H9 (cell line): ENCODE results near the gene TGFBR1. TPM values are rescaled to one million over a fixed set of nuclear protein-coding genes. Genes with fewer than 3 reads are reported as not detected.
A peak's percentile ranks its signal among the peaks of the same experiment; 100 is the strongest.

Experiments
- DNase-seq: peaks from one replicate; pipeline ENCODE4 v3.0.0-alpha.2; 2017
- H2AFZ ChIP-seq: one replicate; pipeline ENCODE4 v1.6.1; 2013; ENCODE audit warnings: mild to moderate bottlenecking, low read length, control low read depth, moderate library complexity
- H2AK5ac ChIP-seq: 2 replicates; pipeline ENCODE4 v1.6.1; 2013; ENCODE audit warnings: low read length, control low read depth, mixed read lengths; ENCODE audit not compliant: insufficient read length
- H2BK120ac ChIP-seq: one replicate; pipeline ENCODE4 v1.6.1; 2013; ENCODE audit warnings: low read depth, mild to moderate bottlenecking, low read length, control low read depth, inconsistent platforms; ENCODE audit not compliant: poor library complexity, severe bottlenecking
- H2BK12ac ChIP-seq: 2 replicates; pipeline ENCODE4 v1.6.1; 2013; ENCODE audit warnings: low read length, control low read depth, mixed read lengths, low read depth; ENCODE audit not compliant: insufficient read length
- H2BK15ac ChIP-seq: 2 replicates; pipeline ENCODE4 v1.6.1; 2013; ENCODE audit warnings: low read depth, low read length, control low read depth
- H2BK20ac ChIP-seq: one replicate; pipeline ENCODE4 v1.6.1; 2013; ENCODE audit warnings: low read depth, mild to moderate bottlenecking, low read length, control low read depth, inconsistent platforms; ENCODE audit not compliant: poor library complexity, severe bottlenecking
- H2BK5ac ChIP-seq: 2 replicates; pipeline ENCODE4 v1.6.1; 2013; ENCODE audit warnings: low read length, control low read depth, mixed read lengths; ENCODE audit not compliant: insufficient read length
- H3K14ac ChIP-seq: 2 replicates; pipeline ENCODE4 v1.6.1; 2013; ENCODE audit warnings: low read length, control low read depth; ENCODE audit not compliant: insufficient read depth
- H3K18ac ChIP-seq: 2 replicates; pipeline ENCODE4 v1.6.1; 2013; ENCODE audit warnings: low read depth, mild to moderate bottlenecking, mixed read lengths, low read length, control low read depth; ENCODE audit not compliant: insufficient read length
- H3K23ac ChIP-seq: 2 replicates; pipeline ENCODE4 v1.6.1; 2013; ENCODE audit warnings: low read length, control low read depth, mixed read lengths, low read depth; ENCODE audit not compliant: insufficient read length
- H3K23me2 ChIP-seq: 2 replicates; pipeline ENCODE4 v1.6.1; 2013; ENCODE audit warnings: low read depth, mild to moderate bottlenecking, mixed read lengths, low read length, control low read depth; ENCODE audit not compliant: insufficient read length, poor library complexity, severe bottlenecking
- H3K27ac ChIP-seq: 2 replicates; pipeline ENCODE4 v1.5.1; 2013; ENCODE audit warnings: low read length, control low read depth, mixed read lengths, low read depth; ENCODE audit not compliant: insufficient read length
- H3K27me3 ChIP-seq: 2 replicates; pipeline ENCODE4 v1.6.1; 2013; ENCODE audit warnings: low read length, control low read depth, inconsistent platforms; ENCODE audit not compliant: insufficient read depth
- H3K4ac ChIP-seq: 2 replicates; pipeline ENCODE4 v1.6.1; 2013; ENCODE audit warnings: low read depth, mild to moderate bottlenecking, control low read depth, inconsistent platforms, low read length, moderate library complexity
- H3K4me1 ChIP-seq: 2 replicates; pipeline ENCODE4 v1.6.1; 2013; ENCODE audit warnings: low read length, control low read depth, inconsistent platforms; ENCODE audit not compliant: insufficient read depth
- H3K4me2 ChIP-seq: 2 replicates; pipeline ENCODE4 v1.6.1; 2013; ENCODE audit warnings: low read length, control low read depth, mixed read lengths; ENCODE audit not compliant: insufficient read length, insufficient read depth
- H3K56ac ChIP-seq: 2 replicates; pipeline ENCODE4 v1.6.1; 2013; ENCODE audit warnings: low read depth, mild to moderate bottlenecking, mixed read lengths, low read length, control low read depth; ENCODE audit not compliant: insufficient read length
- H3K79me1 ChIP-seq: 2 replicates; pipeline ENCODE4 v1.6.1; 2013; ENCODE audit warnings: low read depth, mild to moderate bottlenecking, moderate library complexity, low read length, control low read depth, inconsistent platforms; ENCODE audit not compliant: insufficient read depth, poor library complexity, severe bottlenecking
- H3K79me2 ChIP-seq: 2 replicates; pipeline ENCODE4 v1.6.1; 2013; ENCODE audit warnings: low read length, control low read depth, inconsistent platforms; ENCODE audit not compliant: insufficient read depth
- H3K9ac ChIP-seq: 2 replicates; pipeline ENCODE4 v1.6.1; 2013; ENCODE audit warnings: low read length, control low read depth, mixed read lengths; ENCODE audit not compliant: insufficient read length; ENCODE audit errors: extremely low read depth
- H3K9me3 ChIP-seq: one replicate; pipeline ENCODE4 v1.6.1; 2013; ENCODE audit warnings: low read depth, low read length, inconsistent platforms; ENCODE audit not compliant: control insufficient read depth
- H3T11ph ChIP-seq: one replicate; pipeline ENCODE4 v1.6.1; 2013; ENCODE audit warnings: mild to moderate bottlenecking, low read length, control low read depth, inconsistent platforms
- H4K20me1 ChIP-seq: one replicate; pipeline ENCODE4 v1.6.1; 2013; ENCODE audit not compliant: control insufficient read depth, insufficient read length, insufficient read depth
- H4K5ac ChIP-seq: 2 replicates; pipeline ENCODE4 v1.6.1; 2013; ENCODE audit warnings: low read depth, mild to moderate bottlenecking, mixed read lengths, low read length, control low read depth; ENCODE audit not compliant: insufficient read length
- H4K8ac ChIP-seq: replicated peaks from 2 replicates; pipeline ENCODE4 v1.6.1; 2013; ENCODE audit warnings: low read length, control low read depth, mixed read lengths, low read depth; ENCODE audit not compliant: insufficient read length
- H4K91ac ChIP-seq: 2 replicates; pipeline ENCODE4 v1.6.1; 2013; ENCODE audit warnings: low read depth, mild to moderate bottlenecking, moderate library complexity, mixed read lengths, low read length, control low read depth; ENCODE audit not compliant: insufficient read length
- H3K27ac Mint-ChIP-seq, 3 experiments: 2 replicates in 2 of 3; 3 replicates in 1 of 3; pipeline ENCODE4 v1.8.0; 2020 to 2021; ENCODE audit warnings: mixed read lengths in 3 of 3, mild to moderate bottlenecking in 1 of 3, moderate library complexity in 1 of 3
- H3K27me3 Mint-ChIP-seq: 2 replicates; pipeline ENCODE4 v1.8.0; 2021; ENCODE audit warnings: low read depth, mild to moderate bottlenecking, moderate library complexity, mixed read lengths
- H3K36me3 Mint-ChIP-seq, 3 experiments: 2 replicates in 2 of 3; 3 replicates in 1 of 3; pipeline ENCODE4 v1.8.0; 2020 to 2021; ENCODE audit warnings: low read depth in 3 of 3, mixed read lengths in 3 of 3; ENCODE audit not compliant: insufficient read depth in 1 of 3
- H3K4me1 Mint-ChIP-seq, 2 experiments: 2 replicates each; pipeline ENCODE4 v1.8.0; 2020; ENCODE audit warnings: mixed read lengths in 2 of 2
- H3K4me3 Mint-ChIP-seq, 2 experiments: 2 replicates in 1 of 2; 3 replicates in 1 of 2; pipeline ENCODE4 v1.8.0; 2020 to 2021; ENCODE audit warnings: mild to moderate bottlenecking in 2 of 2, mixed read lengths in 2 of 2, moderate library complexity in 1 of 2
- H3K9me3 Mint-ChIP-seq, 2 experiments: 2 replicates in 1 of 2; 3 replicates in 1 of 2; pipeline ENCODE4 v1.8.0; 2020; ENCODE audit warnings: mild to moderate bottlenecking in 2 of 2, mixed read lengths in 2 of 2, moderate library complexity in 1 of 2
- WGBS: extraction: QIAGEN DNeasy Blood & Tissue Kit; methylation state at CpG from one replicate; pipeline ENCODE4 v1.1.7; 2013; ENCODE audit warnings: missing lambda C conversion rate, low lambda C conversion rate, mixed read lengths; ENCODE audit not compliant: insufficient read length; ENCODE audit errors: extremely low coverage; 5-methylcytosine and 5-hydroxymethylcytosine counted together
- total RNA-seq: library from RNA; stranded (reverse); gene quantifications from 2 replicates; pipeline ENCODE4 v1.2.1, GENCODE V29; 2021
- TF ChIP-seq, protein P1 (sequence below): fragments of 200-600 bp; sonication (generic); conservative IDR thresholded peaks from 3 replicates; pipeline ENCODE4 v1.8.0; 2021; ENCODE audit warnings: antibody characterized with exemption, mild to moderate bottlenecking

The TGFBR1 gene
- total RNA-seq, 1 experiment from 2014 or later, result 59.3 TPM

DNA sequence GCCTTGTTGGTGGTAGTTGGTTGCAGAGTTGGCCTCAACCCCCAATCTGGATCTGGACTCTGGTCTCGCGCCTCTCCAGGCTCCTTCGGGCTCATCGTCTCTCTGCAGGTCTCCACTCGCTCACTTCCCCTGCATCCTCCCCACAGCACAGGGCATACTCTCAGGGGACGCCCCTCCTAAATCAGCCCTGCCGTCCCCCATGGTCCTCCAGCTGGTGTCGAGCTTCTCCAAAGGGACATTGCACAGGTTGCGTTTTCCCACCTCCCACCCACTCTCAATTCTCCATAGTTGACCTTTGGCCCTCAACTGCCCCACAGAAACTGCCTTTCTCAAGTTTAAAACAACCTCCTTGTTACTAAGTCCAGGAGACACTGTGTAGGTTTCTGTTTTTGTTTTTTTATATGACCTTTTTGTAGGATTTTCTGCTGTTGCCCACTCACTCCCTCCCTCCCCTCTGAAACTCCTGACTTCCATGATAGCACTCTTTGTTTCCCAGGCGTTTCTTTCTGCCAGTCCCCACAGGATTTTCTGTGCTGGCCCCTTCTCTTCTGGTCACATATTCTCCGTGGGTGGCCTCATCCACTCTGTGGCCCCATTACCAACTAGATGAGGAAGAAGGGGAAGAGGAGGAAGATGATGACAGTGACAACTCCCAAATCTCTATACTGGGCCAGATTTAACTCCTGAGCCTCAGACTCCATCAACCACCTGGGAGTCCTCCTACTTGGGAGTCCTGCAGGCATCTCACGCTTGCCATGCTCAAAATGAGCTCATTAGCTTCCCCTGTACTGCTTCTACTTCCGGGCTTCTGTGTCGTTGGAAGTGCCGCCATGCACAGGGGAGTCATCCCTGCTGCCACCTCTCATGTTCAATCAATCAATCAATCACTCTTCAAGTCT, 66.6 kb downstream of the TGFBR1 start:
- no peak overlapping the region for H3K18ac ChIP-seq
- WGBS, result no CpG with 5 or more reads among the region's 15 CpGs
- no peaks in the 10 kb centered on the region for H3K23me2 ChIP-seq
- no peak overlapping the region for H4K5ac ChIP-seq
- no peak overlapping the region for H2AFZ ChIP-seq
- H3K4me1 ChIP-seq, result peaks cover 4% of the 10 kb centered on the region; the same call in 1 of the 2 replicates
- H3K9ac ChIP-seq, result no peak overlapping the region
- no peaks in the 10 kb centered on the region; the same call in 1 of the 2 replicates for H3K27me3 Mint-ChIP-seq
- no peak overlapping the region for H4K8ac ChIP-seq
- no peak overlapping the region for H2BK5ac ChIP-seq
- no peaks in the 10 kb centered on the region for H3K36me3 Mint-ChIP-seq
- no peak overlapping the region for H3K56ac ChIP-seq
- H3K79me1 ChIP-seq, result no peaks in the 10 kb centered on the region
- H3K14ac ChIP-seq, result no peak overlapping the region
- H3K9me3 Mint-ChIP-seq, result peaks cover 0 to 2% of the 10 kb centered on the region in 2 experiments; a peak in 1 of 5 replicates
- H3K27ac Mint-ChIP-seq, result peak overlapping the region in 1 of 3 experiments; percentile 27; a peak in 1 of 7 replicates
- H2BK15ac ChIP-seq, result no peak overlapping the region
- no peak overlapping the region for H2BK20ac ChIP-seq
- no peak overlapping the region for H3T11ph ChIP-seq
- no peak overlapping the region for H3K23ac ChIP-seq
- H4K20me1 ChIP-seq, result no peaks in the 10 kb centered on the region
- H2BK12ac ChIP-seq, result no peak overlapping the region
- no peak overlapping the region for H3K4ac ChIP-seq
- H3K4me2 ChIP-seq, result no peak overlapping the region
- no peak overlapping the region for H4K91ac ChIP-seq
- no peak overlapping the region for H3K27ac ChIP-seq
- H3K79me2 ChIP-seq, result no peaks in the 10 kb centered on the region
- peaks cover 64 to 78% of the 10 kb centered on the region in 2 experiments for H3K4me1 Mint-ChIP-seq
- H3K9me3 ChIP-seq, result no peaks in the 10 kb centered on the region
- H2AK5ac ChIP-seq, result no peak overlapping the region
- no peak overlapping the region for H3K4me3 Mint-ChIP-seq
- TF ChIP-seq, protein P1, sequence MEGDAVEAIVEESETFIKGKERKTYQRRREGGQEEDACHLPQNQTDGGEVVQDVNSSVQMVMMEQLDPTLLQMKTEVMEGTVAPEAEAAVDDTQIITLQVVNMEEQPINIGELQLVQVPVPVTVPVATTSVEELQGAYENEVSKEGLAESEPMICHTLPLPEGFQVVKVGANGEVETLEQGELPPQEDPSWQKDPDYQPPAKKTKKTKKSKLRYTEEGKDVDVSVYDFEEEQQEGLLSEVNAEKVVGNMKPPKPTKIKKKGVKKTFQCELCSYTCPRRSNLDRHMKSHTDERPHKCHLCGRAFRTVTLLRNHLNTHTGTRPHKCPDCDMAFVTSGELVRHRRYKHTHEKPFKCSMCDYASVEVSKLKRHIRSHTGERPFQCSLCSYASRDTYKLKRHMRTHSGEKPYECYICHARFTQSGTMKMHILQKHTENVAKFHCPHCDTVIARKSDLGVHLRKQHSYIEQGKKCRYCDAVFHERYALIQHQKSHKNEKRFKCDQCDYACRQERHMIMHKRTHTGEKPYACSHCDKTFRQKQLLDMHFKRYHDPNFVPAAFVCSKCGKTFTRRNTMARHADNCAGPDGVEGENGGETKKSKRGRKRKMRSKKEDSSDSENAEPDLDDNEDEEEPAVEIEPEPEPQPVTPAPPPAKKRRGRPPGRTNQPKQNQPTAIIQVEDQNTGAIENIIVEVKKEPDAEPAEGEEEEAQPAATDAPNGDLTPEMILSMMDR, result no peak
- no peak overlapping the region for H2BK120ac ChIP-seq
- no peak for DNase-seq
- no peaks in the 10 kb centered on the region for H3K27me3 ChIP-seq
